Adrenal gland (tissue), 5 donors: ENCODE results near the gene SYNPR.

Experiments used
- POLR2A ChIP-seq, 2 donors: fragments of 450-650 bp; IDR thresholded peaks; one replicate each; pipeline ENCODE4 v1.6.1; 2017; ENCODE audit warnings: antibody characterized with exemption in 2 of 2, mild to moderate bottlenecking in 2 of 2, moderate library complexity in 1 of 2
- TF ChIP-seq, protein P1 (sequence below), 6 experiments: fragments of 450-650 bp in 4 of 6; fragments of 200-600 bp in 2 of 6; sonication (generic) in 1 of 6; IDR thresholded peaks; 1 replicate in 5 of 6; 2 replicates in 1 of 6; pipeline versions ENCODE4 v1.5.1 to v1.8.0; 2016 to 2021; ENCODE audit warnings: antibody characterized with exemption in 6 of 6, mild to moderate bottlenecking in 2 of 6, moderate library complexity in 1 of 6
- donor health status: DM: no; HTN: no; CAD: no.

DNA sequence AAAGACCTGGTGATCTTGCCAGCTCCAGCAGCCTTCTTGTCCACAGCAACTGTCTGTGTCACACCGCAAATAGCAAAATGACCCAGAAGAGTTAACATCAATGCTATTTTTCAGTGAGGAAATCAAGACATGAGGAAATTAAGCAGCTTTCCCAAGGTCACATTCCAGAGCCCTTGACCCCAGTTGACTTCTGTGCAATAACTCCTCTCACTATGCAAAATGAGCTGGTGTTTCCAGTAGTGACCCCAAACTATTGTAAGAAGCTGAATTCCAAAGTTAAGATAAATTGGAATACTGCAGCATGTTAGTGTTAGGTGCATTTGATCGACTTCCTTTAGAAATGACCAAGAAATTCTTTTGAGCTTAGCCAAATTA, 201.5 kb downstream of the SYNPR start:
- no peak for TF ChIP-seq POLR2A (IDR thresholded peaks at IDR 0.05)
- TF ChIP-seq, protein P1, sequence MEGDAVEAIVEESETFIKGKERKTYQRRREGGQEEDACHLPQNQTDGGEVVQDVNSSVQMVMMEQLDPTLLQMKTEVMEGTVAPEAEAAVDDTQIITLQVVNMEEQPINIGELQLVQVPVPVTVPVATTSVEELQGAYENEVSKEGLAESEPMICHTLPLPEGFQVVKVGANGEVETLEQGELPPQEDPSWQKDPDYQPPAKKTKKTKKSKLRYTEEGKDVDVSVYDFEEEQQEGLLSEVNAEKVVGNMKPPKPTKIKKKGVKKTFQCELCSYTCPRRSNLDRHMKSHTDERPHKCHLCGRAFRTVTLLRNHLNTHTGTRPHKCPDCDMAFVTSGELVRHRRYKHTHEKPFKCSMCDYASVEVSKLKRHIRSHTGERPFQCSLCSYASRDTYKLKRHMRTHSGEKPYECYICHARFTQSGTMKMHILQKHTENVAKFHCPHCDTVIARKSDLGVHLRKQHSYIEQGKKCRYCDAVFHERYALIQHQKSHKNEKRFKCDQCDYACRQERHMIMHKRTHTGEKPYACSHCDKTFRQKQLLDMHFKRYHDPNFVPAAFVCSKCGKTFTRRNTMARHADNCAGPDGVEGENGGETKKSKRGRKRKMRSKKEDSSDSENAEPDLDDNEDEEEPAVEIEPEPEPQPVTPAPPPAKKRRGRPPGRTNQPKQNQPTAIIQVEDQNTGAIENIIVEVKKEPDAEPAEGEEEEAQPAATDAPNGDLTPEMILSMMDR (IDR thresholded peaks at IDR 0.05): no peak
